Measurements from ENCODE around the gene TMEM204. TPM values are rescaled to one million over a fixed set of nuclear protein-coding genes. Genes with fewer than 3 reads are reported as not detected.

TMEM204 gene
- total RNA-seq, 1 donor from 2014 or later: 1.0 TPM

DNA sequence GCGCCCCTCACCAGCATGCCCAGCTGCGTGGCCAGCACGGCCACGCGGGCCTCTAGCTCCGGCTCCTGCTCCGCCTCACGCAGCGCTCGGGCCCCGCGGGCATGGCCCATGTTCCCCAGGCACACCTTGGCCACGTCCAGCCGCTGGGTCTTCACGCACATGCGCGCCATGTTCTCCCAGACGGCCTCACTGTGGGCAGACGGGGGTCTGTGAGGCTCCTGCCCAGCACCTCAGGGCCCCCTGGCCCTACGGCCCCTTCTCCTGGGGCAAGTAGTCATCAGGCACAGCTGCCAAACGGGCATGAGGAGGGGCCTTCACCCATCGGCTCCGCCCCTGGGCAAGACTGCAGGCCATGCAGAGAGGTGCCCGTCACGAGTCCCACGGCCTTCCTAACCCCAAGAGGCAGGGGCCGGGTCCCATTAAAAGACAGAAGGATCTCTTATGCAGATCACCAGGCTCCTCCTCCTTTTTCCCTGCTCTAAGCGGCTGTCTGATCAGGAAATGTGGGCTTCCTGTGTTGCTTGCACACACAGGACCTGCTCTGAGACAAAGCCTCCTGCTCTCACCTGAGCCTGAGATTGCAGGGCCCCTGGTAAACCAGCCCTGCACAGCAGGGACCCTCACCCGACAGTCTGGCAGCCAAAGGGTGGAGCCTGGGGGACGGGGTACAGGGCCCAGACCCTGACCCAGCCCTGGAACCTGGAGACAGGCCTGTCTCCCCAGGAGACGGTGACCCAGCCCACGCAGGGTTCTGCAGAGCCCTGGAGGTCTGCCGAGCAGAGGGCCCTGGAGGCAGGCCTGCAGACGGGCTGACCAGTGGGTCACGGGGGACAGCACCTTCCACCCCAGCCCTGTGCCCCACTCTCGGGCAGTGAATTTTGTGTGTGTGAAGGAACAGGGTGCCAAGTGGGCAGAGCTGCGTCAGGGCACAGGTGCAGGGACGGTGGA, 6.6 kb upstream of the TMEM204 start:
- Mint-ChIP-seq H3K27me3 (no peaks in the 10 kb centered on the region), H3K9me3 (no peaks in the 10 kb centered on the region), H3K36me3 (no peaks in the 10 kb centered on the region), H3K4me1 (ENCODE audit: unreplicated experiment) (peaks cover 13% of the 10 kb centered on the region), H3K4me3 (no peak overlapping the region), H3K27ac (no peak overlapping the region)
- TF ChIP-seq, protein P1, sequence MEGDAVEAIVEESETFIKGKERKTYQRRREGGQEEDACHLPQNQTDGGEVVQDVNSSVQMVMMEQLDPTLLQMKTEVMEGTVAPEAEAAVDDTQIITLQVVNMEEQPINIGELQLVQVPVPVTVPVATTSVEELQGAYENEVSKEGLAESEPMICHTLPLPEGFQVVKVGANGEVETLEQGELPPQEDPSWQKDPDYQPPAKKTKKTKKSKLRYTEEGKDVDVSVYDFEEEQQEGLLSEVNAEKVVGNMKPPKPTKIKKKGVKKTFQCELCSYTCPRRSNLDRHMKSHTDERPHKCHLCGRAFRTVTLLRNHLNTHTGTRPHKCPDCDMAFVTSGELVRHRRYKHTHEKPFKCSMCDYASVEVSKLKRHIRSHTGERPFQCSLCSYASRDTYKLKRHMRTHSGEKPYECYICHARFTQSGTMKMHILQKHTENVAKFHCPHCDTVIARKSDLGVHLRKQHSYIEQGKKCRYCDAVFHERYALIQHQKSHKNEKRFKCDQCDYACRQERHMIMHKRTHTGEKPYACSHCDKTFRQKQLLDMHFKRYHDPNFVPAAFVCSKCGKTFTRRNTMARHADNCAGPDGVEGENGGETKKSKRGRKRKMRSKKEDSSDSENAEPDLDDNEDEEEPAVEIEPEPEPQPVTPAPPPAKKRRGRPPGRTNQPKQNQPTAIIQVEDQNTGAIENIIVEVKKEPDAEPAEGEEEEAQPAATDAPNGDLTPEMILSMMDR (conservative IDR thresholded peaks at IDR 0.05): no peak
- DNase-seq (ENCODE audit: extremely low spot score, unreplicated experiment): no peak

DNA sequence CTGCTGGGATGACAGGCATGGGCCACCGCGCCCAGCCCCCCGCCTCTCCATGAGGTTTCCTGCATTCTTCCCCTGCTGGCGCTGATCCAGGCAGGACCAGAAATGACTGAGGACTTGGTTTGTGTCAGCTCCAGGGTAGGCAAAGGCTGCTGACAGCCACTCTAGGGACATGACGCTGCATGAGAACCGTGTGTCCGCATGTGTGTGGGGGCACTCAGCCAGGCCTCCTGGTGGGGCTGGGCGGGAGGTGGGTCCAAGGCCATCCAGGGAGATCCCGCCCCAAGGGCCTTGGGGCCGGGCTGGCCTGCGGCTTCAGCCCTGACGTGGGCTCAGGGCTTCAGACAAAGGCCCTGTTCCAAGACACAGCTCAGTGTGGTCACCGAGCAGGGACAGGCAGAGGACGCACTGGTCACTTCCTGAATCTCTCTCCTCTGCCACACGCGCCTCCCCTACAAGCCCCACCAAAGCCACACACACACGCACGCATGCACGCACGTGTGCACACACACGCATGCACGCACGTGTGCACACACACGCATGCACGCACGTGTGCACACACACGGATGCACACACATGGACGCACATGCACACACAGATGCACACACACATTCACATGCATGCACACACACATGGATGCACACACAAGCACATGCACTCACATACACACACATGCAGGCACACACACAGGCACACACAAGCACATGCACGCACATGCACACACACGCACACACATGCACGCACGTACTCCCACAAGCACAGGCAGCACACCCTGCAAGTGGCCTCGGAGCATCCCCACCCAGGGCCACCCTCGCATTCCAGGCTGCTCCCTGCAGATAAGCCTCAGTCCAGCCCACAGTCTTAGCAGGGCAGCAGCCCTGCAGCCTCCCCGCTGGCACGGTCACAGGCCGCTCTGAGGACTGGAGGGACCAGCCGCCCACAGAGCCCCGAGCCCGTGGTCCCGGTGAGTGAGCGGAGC, 5.3 kb upstream of the TMEM204 start:
- H3K4me1 Mint-ChIP-seq (ENCODE audit: unreplicated experiment): peaks cover 13% of the 10 kb centered on the region
- no peaks in the 10 kb centered on the region for H3K9me3 Mint-ChIP-seq
- no peaks in the 10 kb centered on the region for H3K27me3 Mint-ChIP-seq
- no peak overlapping the region for H3K27ac Mint-ChIP-seq
- no peaks in the 10 kb centered on the region for H3K36me3 Mint-ChIP-seq
- no peak overlapping the region for H3K4me3 Mint-ChIP-seq
- TF ChIP-seq, protein P1 (conservative IDR thresholded peaks at IDR 0.05): no peak
- no peak for DNase-seq (ENCODE audit: extremely low spot score, unreplicated experiment)

DNA sequence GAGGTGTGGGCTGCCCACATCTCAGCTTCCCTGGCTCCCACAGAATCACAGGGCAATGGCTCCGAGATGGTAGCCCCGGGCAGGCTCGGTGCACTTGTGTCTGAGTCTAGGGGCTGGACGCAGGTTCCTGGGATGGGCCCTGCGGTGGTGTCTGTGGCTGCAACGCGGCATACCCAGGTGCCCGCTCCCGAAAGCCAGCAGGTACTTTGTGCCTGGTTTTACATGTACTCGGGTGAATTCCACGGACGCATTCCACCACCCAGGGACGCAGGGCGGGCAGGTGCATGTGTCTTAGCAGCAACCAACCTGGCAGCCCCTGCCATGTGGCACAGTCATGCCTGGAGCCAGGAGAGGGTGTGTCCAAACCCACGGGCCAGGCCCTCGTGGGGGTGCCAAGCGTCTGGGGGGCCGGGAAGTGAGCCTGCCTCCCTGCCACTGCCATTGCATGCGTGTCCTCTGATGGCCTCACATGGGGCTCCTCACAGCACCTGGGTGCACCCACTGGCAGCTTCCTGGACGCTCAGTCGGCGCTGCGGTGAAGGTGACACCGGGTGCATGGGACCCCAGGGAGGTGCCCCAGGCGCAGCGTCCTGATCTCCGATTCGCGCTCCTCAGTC, 4.4 kb upstream of the TMEM204 start:
- Mint-ChIP-seq H3K4me3 (no peak overlapping the region), H3K27me3 (no peaks in the 10 kb centered on the region), H3K36me3 (no peaks in the 10 kb centered on the region), H3K9me3 (no peaks in the 10 kb centered on the region), H3K27ac (no peak overlapping the region), H3K4me1 (ENCODE audit: unreplicated experiment) (peaks cover 13% of the 10 kb centered on the region)
- TF ChIP-seq, protein P1 (conservative IDR thresholded peaks at IDR 0.05): no peak
- no peak for DNase-seq (ENCODE audit: extremely low spot score, unreplicated experiment)

DNA sequence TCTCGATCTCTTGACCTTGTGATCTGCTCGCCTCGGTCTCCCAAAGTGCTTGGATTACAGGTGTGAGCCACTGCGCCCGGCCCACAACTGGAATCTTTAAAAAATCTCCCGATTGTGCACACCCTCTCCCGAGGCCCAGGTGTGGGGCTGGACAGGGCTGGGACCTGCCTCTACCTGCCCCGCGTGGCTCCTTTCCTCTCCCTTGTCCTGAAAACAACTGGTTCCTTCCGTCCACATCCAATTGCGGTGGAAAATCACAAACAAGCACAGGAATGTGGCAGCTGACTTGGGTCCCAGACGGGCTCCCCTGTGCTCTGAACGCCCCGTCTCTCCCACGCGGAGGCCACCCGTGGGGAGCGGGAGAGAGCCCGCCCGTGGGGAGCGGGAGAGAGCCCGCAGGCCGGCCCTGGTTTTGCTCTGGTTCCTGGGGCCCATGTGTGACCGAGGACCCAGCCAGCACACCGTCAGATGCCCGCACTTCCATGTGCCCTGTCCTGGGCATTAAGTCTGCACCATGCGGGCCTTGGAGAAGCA, 3.0 kb upstream of the TMEM204 start:
- Mint-ChIP-seq H3K4me3 (no peak overlapping the region), H3K27ac (no peak overlapping the region), H3K9me3 (no peaks in the 10 kb centered on the region), H3K27me3 (no peaks in the 10 kb centered on the region), H3K36me3 (no peaks in the 10 kb centered on the region), H3K4me1 (ENCODE audit: unreplicated experiment) (peaks cover 19% of the 10 kb centered on the region)
- DNase-seq (ENCODE audit: extremely low spot score, unreplicated experiment): no peak
- TF ChIP-seq, protein P1 (conservative IDR thresholded peaks at IDR 0.05): no peak

Measured in type B pancreatic cell (in vitro differentiated cells).